ENCODE data around the gene JPH3.

GRCh38 chr16:87652386-87652785, 50.1 kb downstream of the JPH3 start:
- TF ChIP-seq CTCF (conservative IDR thresholded peaks at IDR 0.05) (no peak), EZH2 (IDR thresholded peaks at IDR 0.05; ENCODE audit: low read depth) (no peak)
